ENCODE data around the gene HBG2. TPM values are rescaled to one million over a fixed set of nuclear protein-coding genes. Genes with fewer than 3 reads are reported as not detected.

Gene HBG2
- total and polyA plus RNA-seq, 9 of the 15 experiments (the other 6 are each of a cell fraction or from before 2014, with no cell fraction given): 1,626 to 58,619 (median 10,515) TPM

DNA sequence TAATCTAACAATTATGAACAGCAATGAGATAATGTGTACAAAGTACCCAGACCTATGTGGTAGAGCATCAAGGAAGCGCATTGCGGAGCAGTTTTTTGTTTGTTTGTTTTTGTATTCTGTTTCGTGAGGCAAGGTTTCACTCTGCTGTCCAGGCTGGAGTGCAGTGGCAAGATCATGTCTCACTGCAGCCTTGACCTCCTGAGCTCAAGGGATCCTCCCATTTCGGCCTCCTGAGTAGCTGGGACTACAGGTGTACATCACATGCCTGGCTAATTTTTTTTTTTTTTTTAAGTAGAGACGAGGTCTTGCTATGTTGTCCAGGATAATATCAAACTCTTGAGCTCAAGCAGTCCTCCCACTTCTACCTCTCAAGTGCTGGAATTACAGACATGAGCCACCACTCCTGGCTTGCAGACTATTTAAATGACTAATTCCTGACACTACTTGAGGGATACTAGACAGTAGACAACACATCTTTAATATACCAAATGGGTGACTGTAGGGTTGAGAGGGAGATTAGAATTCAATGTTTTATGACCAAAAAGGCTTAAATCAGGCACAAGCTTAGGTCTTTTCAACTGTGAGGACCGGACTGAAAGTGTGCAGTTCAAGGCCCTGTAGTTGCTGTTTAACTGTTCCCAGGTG, 34.4 kb upstream of the HBG2 start (continued):
- TF ChIP-seq RCOR1 (IDR thresholded peaks at IDR 0.05; ENCODE audit: borderline replicate concordance in 1 of 2, low read depth in 2 of 2, low read length in 2 of 2) (0 out of 4 replicates have a peak, but pooled peaks of 1 of the 2 experiments have one; percentile 4), NFE2L1 (tag; IDR thresholded peaks at IDR 0.05; ENCODE audit: borderline replicate concordance, low read depth) (no peak), CHAMP1 (IDR thresholded peaks at IDR 0.05) (0 out of 2 replicates have a peak, but pooled peaks have one; percentile 41), SPI1 (IDR thresholded peaks at IDR 0.05; ENCODE audit: borderline replicate concordance, low read depth, low read length) (no peak), HNRNPLL (IDR thresholded peaks at IDR 0.05; ENCODE audit: low read depth, low read length, poor library complexity, severe bottlenecking) (no peak), CREB3L1 (IDR thresholded peaks at IDR 0.05; ENCODE audit: borderline replicate concordance, low read depth) (no peak), MTA3 (IDR thresholded peaks at IDR 0.05; ENCODE audit: borderline replicate concordance) (peak; percentile 12; the same call in 1 of the 2 replicates), BCOR (IDR thresholded peaks at IDR 0.05) (peak; percentile 63), SMARCA5 (IDR thresholded peaks at IDR 0.05) (peak; percentile 63; the same call in 1 of the 2 replicates)
